BJ (cell line): ENCODE measurements around the gene CHST7. TPM values are rescaled to one million over a fixed set of nuclear protein-coding genes. Genes with fewer than 3 reads are reported as not detected.

Experiments used
- CTCF ChIA-PET: fragments of 350-600 bp; formaldehyde crosslinking; extraction: SDS; loops from one replicate; lab custom pipeline; 2021; ENCODE audit warnings: antibody characterized with exemption, inconsistent platforms; lab: Yijun Ruan, JAX
- POLR2A ChIA-PET: fragments of 300-600 bp; sonication (Branson Sonifier 250); formaldehyde crosslinking; extraction: SDS; loops from one replicate; lab custom pipeline; 2021; ENCODE audit warnings: antibody characterized with exemption; lab: Charles Lee
- DNase-seq: peaks from one replicate; pipeline ENCODE4 v3.0.0-alpha.2; 2011; ENCODE audit warnings: low read depth
- H3K27me3 ChIP-seq: 2 replicates; pipeline ENCODE4 v1.6.0; 2011; ENCODE audit warnings: low read length; ENCODE audit not compliant: control insufficient read depth, insufficient read depth
- H3K36me3 ChIP-seq: 2 replicates; pipeline ENCODE4 v1.5.1; 2011; ENCODE audit warnings: low read length; ENCODE audit not compliant: control insufficient read depth, insufficient read depth
- H3K4me3 ChIP-seq: 2 replicates; pipeline ENCODE4 v1.5.1; 2011; ENCODE audit warnings: low read depth, mild to moderate bottlenecking, control low read depth, low read length
- polyA plus RNA-seq: library from polyadenylated mRNA; depleted of rRNA; stranded (reverse); fragments of >200 nt; gene quantifications from 2 replicates; pipeline ENCODE4 v1.2.3, GENCODE V29; 2011
- TF ChIP-seq, protein P1 (sequence below): IDR thresholded peaks from 2 replicates; pipeline ENCODE4 v1.5.1; 2011; ENCODE audit warnings: low read depth, mild to moderate bottlenecking, control low read depth, inconsistent platforms, low read length, moderate library complexity; ENCODE audit not compliant: insufficient read depth

The CHST7 gene
- polyA plus RNA-seq, 1 experiment, result 2.5 TPM

- Histone ChIP-seq H3K27me3 (no peaks in the 10 kb centered on the region), H3K36me3 (0 out of 2 replicates have a peak, but pooled peaks cover 1% of the 10 kb centered on the region), H3K4me3 (peak within 1 kb of the TSS; percentile 77)
- ChIA-PET POLR2A (no interaction called here), CTCF (no interaction called here)
- DNase-seq, result peak; percentile 43
- TF ChIP-seq, protein P1, sequence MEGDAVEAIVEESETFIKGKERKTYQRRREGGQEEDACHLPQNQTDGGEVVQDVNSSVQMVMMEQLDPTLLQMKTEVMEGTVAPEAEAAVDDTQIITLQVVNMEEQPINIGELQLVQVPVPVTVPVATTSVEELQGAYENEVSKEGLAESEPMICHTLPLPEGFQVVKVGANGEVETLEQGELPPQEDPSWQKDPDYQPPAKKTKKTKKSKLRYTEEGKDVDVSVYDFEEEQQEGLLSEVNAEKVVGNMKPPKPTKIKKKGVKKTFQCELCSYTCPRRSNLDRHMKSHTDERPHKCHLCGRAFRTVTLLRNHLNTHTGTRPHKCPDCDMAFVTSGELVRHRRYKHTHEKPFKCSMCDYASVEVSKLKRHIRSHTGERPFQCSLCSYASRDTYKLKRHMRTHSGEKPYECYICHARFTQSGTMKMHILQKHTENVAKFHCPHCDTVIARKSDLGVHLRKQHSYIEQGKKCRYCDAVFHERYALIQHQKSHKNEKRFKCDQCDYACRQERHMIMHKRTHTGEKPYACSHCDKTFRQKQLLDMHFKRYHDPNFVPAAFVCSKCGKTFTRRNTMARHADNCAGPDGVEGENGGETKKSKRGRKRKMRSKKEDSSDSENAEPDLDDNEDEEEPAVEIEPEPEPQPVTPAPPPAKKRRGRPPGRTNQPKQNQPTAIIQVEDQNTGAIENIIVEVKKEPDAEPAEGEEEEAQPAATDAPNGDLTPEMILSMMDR, result peak; percentile 46; the same call in 1 of the 2 replicates
Measured at GRCh38 chrX:46545111-46546005, 28.2 kb upstream of the CHST7 start, which contains the start of gene ZNF674. Gene ZNF674, minus strand, starts transcription at chrX:46545421. Its CDS starts 3,334 bp downstream, at chrX:46542087.

GRCh38 chrX:46547857-46548256 is 25.7 kb upstream of the CHST7 start:
- peak; percentile 44 for DNase-seq
- ChIA-PET CTCF (no interaction called here), POLR2A (no interaction called here)
- Histone ChIP-seq H3K36me3 (0 out of 2 replicates have a peak, but pooled peaks cover 1% of the 10 kb centered on the region), H3K27me3 (no peaks in the 10 kb centered on the region), H3K4me3 (no peak overlapping the region)
- TF ChIP-seq, protein P1, result no peak

- POLR2A ChIA-PET, result no interaction called here
- H3K27me3 ChIP-seq, result no peaks in the 10 kb centered on the region
- CTCF ChIA-PET, result no interaction called here
- no peak for DNase-seq
- H3K4me3 ChIP-seq, result no peak overlapping the region
- no peaks in the 10 kb centered on the region for H3K36me3 ChIP-seq
- TF ChIP-seq, protein P1, result no peak
Measured at GRCh38 chrX:46549914-46550313, 23.7 kb upstream of the CHST7 start.

- ChIA-PET POLR2A (no interaction called here), CTCF (interaction anchor here (1.3 kb wide), 1 partner anchor 97 kb away, joined by 4 read pairs; no protein-coding TSS in a partner anchor)
- Histone ChIP-seq H3K27me3 (no peaks in the 10 kb centered on the region), H3K4me3 (no peak overlapping the region), H3K36me3 (no peaks in the 10 kb centered on the region)
- no peak for DNase-seq
- TF ChIP-seq, protein P1, result no peak
Measured at GRCh38 chrX:46551494-46552128, 22.0 kb upstream of the CHST7 start.

DNA sequence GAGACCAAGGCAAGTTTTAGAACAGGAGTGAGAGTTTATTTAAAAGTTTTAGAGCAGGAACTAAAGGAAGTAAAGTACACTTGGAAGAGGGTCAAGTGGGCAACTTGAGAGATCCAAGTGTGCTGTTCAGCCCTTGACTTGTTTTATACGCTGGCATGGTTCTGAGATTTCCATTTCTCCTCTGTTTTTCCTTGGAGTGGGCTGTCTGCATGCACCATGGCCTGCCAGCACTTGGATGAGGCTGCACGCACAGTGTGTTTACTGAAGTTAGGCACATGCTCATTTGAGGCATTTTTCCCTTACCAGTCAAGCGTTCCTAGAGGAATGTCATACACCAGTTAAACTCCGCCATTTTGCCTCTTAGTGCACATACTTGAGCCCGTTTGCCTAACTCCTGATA is 19.6 kb upstream of the CHST7 start:
- no peak overlapping the region for H3K4me3 ChIP-seq
- CTCF ChIA-PET, result interaction anchor here (1.1 to 1.7 kb wide), 2 partner anchors 133 to 242 kb away, joined by 3 read pairs; no protein-coding TSS in a partner anchor
- H3K27me3 ChIP-seq, result no peaks in the 10 kb centered on the region
- no peak for DNase-seq
- H3K36me3 ChIP-seq, result no peaks in the 10 kb centered on the region
- TF ChIP-seq, protein P1, result no peak
- POLR2A ChIA-PET, result no interaction called here
